H1 (cell line): Measurements from ENCODE around the gene FXYD5. TPM values are rescaled to one million over a fixed set of nuclear protein-coding genes. Genes with fewer than 3 reads are reported as not detected.

Experiments
- CHD7 ChIP-seq: fragments of 300-600 bp; sonication (generic); IDR thresholded peaks from 2 replicates; pipeline ENCODE4 v1.7.1; 2012; ENCODE audit warnings: low read length, moderate library complexity, mild to moderate bottlenecking, inconsistent platforms; ENCODE audit not compliant: insufficient replicate concordance
- CTBP2 ChIP-seq: IDR thresholded peaks from 2 replicates; pipeline ENCODE4 v1.7.0; 2011; ENCODE audit warnings: borderline replicate concordance, mild to moderate bottlenecking, moderate library complexity, mixed read lengths, low read length; ENCODE audit not compliant: insufficient read depth, insufficient read length
- EP300 ChIP-seq, 2 experiments: IDR thresholded peaks; 1 replicate in 1 of 2; 2 replicates in 1 of 2; pipeline ENCODE4 v1.6.1; 2011 to 2012; ENCODE audit warnings: low read depth in 2 of 2, low read length in 2 of 2, mild to moderate bottlenecking in 2 of 2, borderline replicate concordance in 1 of 2, inconsistent platforms in 1 of 2, moderate library complexity in 1 of 2
- FOSL1 ChIP-seq: IDR thresholded peaks from 2 replicates; pipeline ENCODE4 v1.6.1; 2011; ENCODE audit warnings: mild to moderate bottlenecking, low read depth, low read length, moderate library complexity; ENCODE audit not compliant: insufficient read depth
- GTF2F1 ChIP-seq: IDR thresholded peaks from 2 replicates; pipeline ENCODE4 v1.6.1; 2012; ENCODE audit warnings: low read depth, low read length, improper control_type of control experiment, borderline replicate concordance
- JUND ChIP-seq: IDR thresholded peaks from 2 replicates; pipeline ENCODE4 v1.6.1; 2011; ENCODE audit warnings: mild to moderate bottlenecking, improper control_type of control experiment, low read length
- KDM1A ChIP-seq: fragments of 200-600, 300-600 bp; sonication (generic); IDR thresholded peaks from 2 replicates; pipeline ENCODE4 v1.7.1; 2016; ENCODE audit warnings: mild to moderate bottlenecking, low read length, borderline replicate concordance
- MAFK ChIP-seq: IDR thresholded peaks from 2 replicates; pipeline ENCODE4 v1.6.1; 2012; ENCODE audit warnings: low read depth, mild to moderate bottlenecking, improper control_type of control experiment, low read length
- NRF1 ChIP-seq: IDR thresholded peaks from 2 replicates; pipeline ENCODE4 v1.6.1; 2011; ENCODE audit warnings: mild to moderate bottlenecking, low read depth, low read length, improper control_type of control experiment
- POLR2AphosphoS5 ChIP-seq: IDR thresholded peaks from 2 replicates; pipeline ENCODE4 v1.6.1; 2011; ENCODE audit warnings: low read depth, low read length
- RFX5 ChIP-seq: IDR thresholded peaks from 2 replicates; pipeline ENCODE4 v1.6.1; 2011; ENCODE audit warnings: low read depth, low read length, improper control_type of control experiment, borderline replicate concordance
- YY1 ChIP-seq: IDR thresholded peaks from 2 replicates; pipeline ENCODE4 v1.6.1; 2011; ENCODE audit warnings: low read depth, mild to moderate bottlenecking, low read length
- polyA plus RNA-seq, 7 experiments: library from polyadenylated mRNA; depleted of rRNA in 3 of 7; stranded (reverse) in 5 of 7; unstranded in 2 of 7; fragments of >200 nt in 5 of 7; fragments of 200-250 nt in 2 of 7; gene quantifications; 1 replicate in 5 of 7; 2 replicates in 1 of 7; 4 replicates in 1 of 7; pipeline versions ENCODE4 v1.2.1 to v1.2.3, GENCODE V29; 2011 to 2013; ENCODE audit warnings: missing spikeins in 2 of 7, mixed read lengths in 2 of 7
- total RNA-seq: library from RNA; stranded (reverse); fragmentation: NEBNext Ultra II Directional; extraction: Animal tissue kit (Norgen Biotek cat#: 25700); gene quantifications from 2 replicates; pipeline ENCODE4 v1.2.1, GENCODE V29; 2021

Gene FXYD5
- total and polyA plus RNA-seq, 2 of the 8 experiments (the other 6 are each of a cell fraction or from before 2014, with no cell fraction given), result 99.0 to 191 TPM

- no peak for TF ChIP-seq CHD7
- no peak for TF ChIP-seq EP300 (IDR thresholded peaks at IDR 0.05; ENCODE audit: borderline replicate concordance in 1 of 2, low read depth in 2 of 2, low read length in 2 of 2)
- TF ChIP-seq KDM1A, result no peak
- no peak for TF ChIP-seq JUND
- TF ChIP-seq POLR2AphosphoS5, result no peak
- TF ChIP-seq YY1, result no peak
- no peak for TF ChIP-seq NRF1
- TF ChIP-seq CTBP2, result no peak
- no peak for TF ChIP-seq MAFK
- TF ChIP-seq RFX5, result no peak
- TF ChIP-seq GTF2F1, result no peak
- no peak for TF ChIP-seq FOSL1
Measured at GRCh38 chr19:35120492-35120891, 34.0 kb upstream of the FXYD5 start (continued).
